Lung (tissue), 12 donors: Measurements from ENCODE around the gene MAGI2. TPM values are rescaled to one million over a fixed set of nuclear protein-coding genes. Genes with fewer than 3 reads are reported as not detected.

ENCODE experiments used
- ATAC-seq: fragments of 200-7000 bp; cut with Tn5 transposase; one replicate; pipeline ENCODE4 v1.9.1; 2020; ENCODE audit warnings: moderate number of reproducible peaks; ENCODE audit not compliant: insufficient read depth, low FRiP score
- DNase-seq, 3 donors: peaks; one replicate each; pipeline ENCODE4 v3.0.0-alpha.2; 2013 to 2017
- H3K27ac ChIP-seq, 2 donors: one replicate each; pipeline ENCODE4 v1.5.1; 2013; ENCODE audit warnings: mild to moderate bottlenecking in 2 of 2, moderate library complexity in 2 of 2, control low read depth in 1 of 2, inconsistent platforms in 1 of 2, low read depth in 1 of 2, low read length in 1 of 2
- H3K27me3 ChIP-seq, 3 donors: one replicate each; pipeline ENCODE4 v1.5.1; 2013; ENCODE audit warnings: low read length in 2 of 3; ENCODE audit not compliant: control insufficient read depth in 3 of 3, insufficient read depth in 3 of 3
- H3K36me3 ChIP-seq, 4 donors: one replicate each; pipeline ENCODE4 v1.5.1; 2013; ENCODE audit warnings: low read length in 4 of 4, mild to moderate bottlenecking in 1 of 4, moderate library complexity in 1 of 4; ENCODE audit not compliant: control insufficient read depth in 4 of 4, insufficient read depth in 4 of 4
- H3K4me1 ChIP-seq, 5 donors: one replicate each; pipeline ENCODE4 v1.5.1; 2013; ENCODE audit warnings: low read length in 5 of 5, mild to moderate bottlenecking in 2 of 5, moderate library complexity in 1 of 5; ENCODE audit not compliant: control insufficient read depth in 5 of 5, insufficient read depth in 5 of 5
- H3K4me3 ChIP-seq: one replicate; pipeline ENCODE4 v1.5.1; 2013; ENCODE audit warnings: mild to moderate bottlenecking, control low read depth, moderate library complexity
- H3K9ac ChIP-seq, 2 donors: one replicate each; pipeline ENCODE4 v1.5.1; 2013; ENCODE audit warnings: low read length in 2 of 2, control low read depth in 1 of 2; ENCODE audit not compliant: insufficient read depth in 1 of 2
- H3K9me3 ChIP-seq, 4 donors: one replicate each; pipeline ENCODE4 v1.5.1; 2013; ENCODE audit warnings: low read length in 3 of 4, mild to moderate bottlenecking in 1 of 4, moderate library complexity in 1 of 4; ENCODE audit not compliant: control insufficient read depth in 4 of 4, insufficient read depth in 3 of 4
- CTCF ChIP-seq: IDR thresholded peaks from 2 replicates; pipeline ENCODE4 v1.5.1; 2012; ENCODE audit warnings: mild to moderate bottlenecking; ENCODE audit errors: control extremely low read depth, extremely low read depth
- WGBS, 2 donors: extraction: QIAGEN DNeasy Blood & Tissue Kit; methylation state at CpG; one replicate each; pipeline ENCODE4 v1.1.7; 2013; 5-methylcytosine and 5-hydroxymethylcytosine counted together
- polyA plus RNA-seq, 2 donors: library from polyadenylated mRNA; stranded (reverse); fragments of 200-250 nt; gene quantifications; one replicate each; pipeline ENCODE4 v1.2.1, GENCODE V29; 2013
- total RNA-seq, 2 donors: library from RNA; depleted of rRNA in 1 of 2; stranded (reverse); fragments of >200 nt in 1 of 2; gene quantifications; one replicate each; pipeline ENCODE4 v1.2.1, GENCODE V29; 2014 to 2021
- donor health status: control.
- donor health status: control.
- donor health status: Bipolar disorder and iron deficiency.
- donor health status: healthy.
- donor health status: DM: yes; HTN: yes; CAD: no.

MAGI2 gene
- total and polyA plus RNA-seq, 4 donors: 0.94 to 18.0 (median 5.3) TPM

GRCh38 chr7:78265486-78265885 lies 1188.0 kb downstream of the MAGI2 start:
- peaks cover 0 to 7% (median 0%) of the 10 kb centered on the region in 5 donors for H3K4me1 ChIP-seq
- no peaks in the 10 kb centered on the region for H3K27me3 ChIP-seq
- H3K36me3 ChIP-seq: no peaks in the 10 kb centered on the region
- DNase-seq: no peak
- no peaks in the 10 kb centered on the region for H3K9me3 ChIP-seq
- H3K9ac ChIP-seq: no peak overlapping the region
- 90% methylated on average over 4 of the region's 4 CpGs for WGBS, 2 donors
- H3K4me3 ChIP-seq: no peak overlapping the region
- no peak overlapping the region for H3K27ac ChIP-seq
- no peak for TF ChIP-seq CTCF
- ATAC-seq: no peak

GRCh38 chr7:78265071-78265470 lies 1188.4 kb downstream of the MAGI2 start:
- no peak overlapping the region for H3K9ac ChIP-seq
- no peak for TF ChIP-seq CTCF
- H3K36me3 ChIP-seq: no peaks in the 10 kb centered on the region
- no peak for ATAC-seq
- DNase-seq: peak in 1 of 3 donors; percentile 9
- peaks cover 0 to 7% (median 0%) of the 10 kb centered on the region in 5 donors for H3K4me1 ChIP-seq
- WGBS, 2 donors: 48 to 60% methylated on average over 2 of the region's 2 CpGs
- no peak overlapping the region for H3K27ac ChIP-seq
- H3K27me3 ChIP-seq: no peaks in the 10 kb centered on the region
- H3K4me3 ChIP-seq: no peak overlapping the region
- H3K9me3 ChIP-seq: no peaks in the 10 kb centered on the region

GRCh38 chr7:78264105-78264504 lies 1189.4 kb downstream of the MAGI2 start:
- DNase-seq: no peak
- Histone ChIP-seq H3K27ac (no peak overlapping the region), H3K36me3 (no peaks in the 10 kb centered on the region), H3K9ac (no peak overlapping the region), H3K9me3 (no peaks in the 10 kb centered on the region), H3K4me3 (no peak overlapping the region), H3K4me1 (peaks cover 0 to 7% (median 0%) of the 10 kb centered on the region in 5 donors), H3K27me3 (no peaks in the 10 kb centered on the region)
- no peak for ATAC-seq
- no peak for TF ChIP-seq CTCF
- WGBS, 2 donors: 90 to 95% methylated on average over 1 of the region's 1 CpG

GRCh38 chr7:78261739-78262138 lies 1191.7 kb downstream of the MAGI2 start:
- ATAC-seq: no peak
- TF ChIP-seq CTCF: no peak
- 88% methylated on average over 1 of the region's 1 CpG for WGBS, 2 donors
- no peak overlapping the region for H3K9ac ChIP-seq
- H3K4me3 ChIP-seq: no peak overlapping the region
- H3K36me3 ChIP-seq: no peaks in the 10 kb centered on the region
- no peaks in the 10 kb centered on the region for H3K9me3 ChIP-seq
- peaks cover 0 to 7% (median 0%) of the 10 kb centered on the region in 5 donors for H3K4me1 ChIP-seq
- no peak for DNase-seq
- H3K27me3 ChIP-seq: no peaks in the 10 kb centered on the region
- no peak overlapping the region for H3K27ac ChIP-seq
